Superior temporal gyrus (tissue), 1 donor: ENCODE results near the gene PTAFR.

Experiments used
- DNase-seq: peaks from one replicate; pipeline ENCODE4 v3.0.0-alpha.2; 2016; ENCODE audit errors: extremely low spot score

The PTAFR gene

DNA sequence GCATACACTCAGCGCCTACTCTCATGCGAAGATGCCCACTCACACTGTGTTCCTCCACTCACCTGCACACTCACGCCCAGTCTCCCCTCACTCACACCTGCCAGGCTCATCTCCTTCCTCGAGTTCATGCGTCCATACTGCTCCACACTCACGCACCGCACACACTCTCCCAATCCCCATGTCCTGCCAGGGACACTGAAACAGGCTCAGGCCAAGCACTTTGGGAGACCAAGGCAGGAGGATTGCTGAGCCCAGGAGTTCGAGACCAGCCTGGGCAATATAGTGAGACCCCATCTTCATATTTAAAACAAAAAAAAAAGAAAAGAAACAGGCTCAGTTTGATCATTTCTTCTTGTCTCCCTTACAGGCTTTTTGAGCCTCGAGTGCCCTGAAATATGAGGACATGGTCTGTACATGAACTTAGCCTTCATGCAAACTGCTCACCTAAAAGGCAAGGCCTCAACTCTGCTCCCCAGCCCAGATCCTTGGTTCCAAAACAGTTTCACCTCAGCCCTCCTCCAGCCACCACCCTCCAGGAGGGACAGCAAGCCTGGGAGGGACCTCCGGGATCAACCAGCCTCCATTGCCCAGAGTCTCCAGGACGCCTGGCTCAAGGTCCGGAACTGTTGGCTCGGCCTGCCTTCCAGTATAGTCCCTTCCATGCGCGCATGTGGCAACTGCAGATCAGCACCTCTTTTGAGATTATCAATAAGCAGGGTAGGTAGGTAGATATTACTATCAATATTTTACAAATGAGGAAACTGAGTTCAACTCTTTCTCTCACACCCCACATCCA, 2.4 kb upstream of the PTAFR start:
- no peak for DNase-seq

DNA sequence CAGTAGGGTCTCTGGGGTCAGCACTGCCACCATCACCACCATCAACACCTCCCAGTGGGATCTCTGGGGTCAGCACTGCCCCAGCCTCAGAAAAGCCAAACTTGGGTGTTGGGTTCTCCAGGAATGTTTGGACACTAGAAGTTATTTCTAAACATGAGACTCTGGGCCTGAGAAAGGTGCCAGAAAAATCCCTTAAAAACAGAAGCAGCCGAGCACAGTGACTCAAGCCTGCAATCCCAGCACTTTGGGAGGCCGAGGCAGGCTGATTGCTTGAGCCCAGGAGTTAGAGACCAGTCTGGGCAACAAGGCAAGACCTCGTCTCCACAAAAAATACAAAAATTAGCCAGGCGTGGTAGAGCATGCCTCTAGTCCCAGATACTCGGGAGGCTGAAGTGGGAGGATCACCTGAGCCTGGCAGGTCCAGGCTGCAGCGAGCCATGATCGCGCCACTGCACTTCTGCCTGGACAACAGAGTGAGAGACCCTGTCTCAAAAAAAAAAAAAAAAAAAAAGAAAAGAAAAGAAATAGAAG, 470 bp downstream of the PTAFR start:
- DNase-seq: no peak

DNA sequence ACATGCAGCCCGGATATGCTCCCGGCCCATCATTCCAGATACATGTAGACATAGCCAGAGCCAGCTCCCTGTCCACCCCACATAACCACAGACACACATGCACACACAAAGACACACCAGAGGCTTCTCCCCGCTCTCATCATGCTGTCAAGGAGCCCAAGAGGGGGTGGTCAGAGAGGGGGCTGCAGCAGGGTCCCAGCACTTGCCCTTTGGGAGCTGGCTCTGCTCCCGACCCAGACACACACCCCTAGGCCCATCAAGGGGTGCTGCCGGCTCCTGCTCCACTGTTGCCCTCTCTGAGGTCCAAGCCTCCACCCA, 2.6 kb downstream of the PTAFR start:
- DNase-seq: no peak

DNA sequence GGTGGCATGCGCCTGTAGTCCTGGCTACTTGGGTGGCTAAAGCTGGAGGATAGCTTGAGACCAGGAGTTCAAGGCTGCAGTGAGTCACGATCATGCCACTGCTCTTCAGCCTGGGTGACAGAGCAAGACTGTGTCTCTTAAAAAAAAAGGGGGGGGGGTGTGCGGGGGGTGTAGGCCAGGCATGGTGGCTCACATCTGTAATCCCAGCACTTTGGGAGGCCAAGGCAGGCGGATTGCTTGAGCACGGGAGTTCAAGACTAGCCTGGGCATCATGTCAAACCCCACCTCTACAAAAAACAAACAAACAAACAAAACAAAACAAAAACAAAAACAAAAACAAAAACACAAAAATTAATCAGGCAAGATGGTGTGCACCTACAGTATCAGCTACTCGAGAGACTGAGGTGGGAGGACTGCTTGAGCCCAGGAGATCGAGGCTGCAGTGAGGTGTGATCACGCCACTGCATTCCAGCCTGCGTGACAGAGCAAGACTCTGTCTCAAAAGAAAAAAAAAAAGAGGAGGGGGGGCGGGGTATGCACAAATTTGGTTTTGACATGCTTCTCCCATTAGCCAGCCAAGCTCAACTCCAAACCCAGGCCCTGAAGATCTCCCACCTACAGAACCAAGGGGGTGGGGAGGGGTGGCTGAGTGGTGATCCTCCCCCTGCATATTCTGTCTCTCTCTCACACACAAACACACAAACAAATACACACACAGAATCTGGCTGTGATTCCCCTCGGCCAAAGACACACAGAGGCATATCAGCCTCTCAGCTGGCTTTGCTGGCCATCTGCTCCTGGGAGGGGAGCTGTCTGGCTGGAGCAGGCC, 3.1 kb downstream of the PTAFR start:
- peak; percentile 73 for DNase-seq

DNA sequence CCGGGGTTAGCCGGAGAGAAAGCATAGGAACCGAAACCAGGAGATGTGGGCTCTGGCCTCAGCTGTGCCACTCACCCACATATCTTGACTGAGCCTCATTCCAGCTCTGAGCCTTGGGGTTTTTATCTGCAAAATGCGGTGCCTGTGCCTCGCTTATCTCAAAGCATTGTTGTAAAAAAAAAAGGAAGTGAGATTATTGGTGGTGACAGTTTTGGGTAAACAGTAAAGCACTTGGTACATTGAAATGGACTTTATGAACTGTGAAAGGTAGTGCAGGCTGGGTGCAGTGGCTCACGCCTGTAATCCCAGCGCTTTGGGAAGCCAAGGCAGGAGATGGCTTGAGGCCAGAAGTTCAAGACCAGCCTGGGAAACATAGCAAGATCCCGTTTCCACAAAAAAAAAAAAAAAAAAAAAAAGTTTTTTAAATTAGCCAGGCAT, 3.8 kb downstream of the PTAFR start:
- peak; percentile 47 for DNase-seq

DNA sequence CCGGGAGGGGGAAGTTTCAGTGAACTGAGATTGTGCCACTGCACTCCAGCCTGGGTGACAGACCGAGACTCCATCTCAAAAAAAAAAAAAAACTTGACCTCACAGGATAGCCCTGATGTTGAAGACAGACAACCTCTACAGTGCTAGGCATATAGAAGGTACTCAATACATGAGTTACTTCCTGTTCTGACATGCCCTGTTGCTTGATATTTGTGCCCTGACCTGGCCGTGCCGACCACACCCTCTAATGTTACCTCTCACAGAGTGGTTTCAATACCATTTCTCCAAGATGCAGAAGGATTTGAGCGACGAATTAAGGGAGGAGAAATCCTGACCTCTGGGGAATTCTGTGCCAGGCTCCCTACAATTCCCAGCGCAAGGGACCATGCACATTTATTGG, 5.2 kb downstream of the PTAFR start:
- no peak for DNase-seq

DNA sequence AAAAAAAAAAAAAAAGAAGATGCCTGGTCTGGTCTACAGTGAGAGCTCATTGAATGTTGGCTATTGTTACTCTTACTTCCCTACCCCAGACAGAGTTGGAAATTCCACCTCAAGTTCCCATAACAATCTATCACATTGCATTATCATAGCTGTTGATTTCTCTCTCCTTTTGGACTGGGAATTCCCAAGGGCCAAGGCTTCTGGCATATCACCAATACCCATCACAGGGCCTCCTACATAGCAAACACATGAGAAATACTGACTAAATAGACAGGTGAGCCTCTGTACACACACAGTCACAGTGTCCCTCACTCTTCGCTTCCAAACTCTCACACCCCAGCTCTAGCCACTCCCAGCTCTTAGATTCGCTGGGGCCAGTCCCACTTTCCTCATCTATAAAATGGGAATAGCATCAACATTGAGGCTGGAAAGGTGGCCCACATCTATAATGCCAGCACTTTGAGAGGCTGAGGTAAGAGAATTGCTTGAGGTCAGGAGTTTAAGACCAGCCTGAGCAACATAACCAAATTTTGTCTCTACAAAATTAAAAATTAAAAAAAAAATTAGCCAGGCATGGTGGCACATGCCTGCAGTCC, 6.4 kb downstream of the PTAFR start:
- no peak for DNase-seq

DNA sequence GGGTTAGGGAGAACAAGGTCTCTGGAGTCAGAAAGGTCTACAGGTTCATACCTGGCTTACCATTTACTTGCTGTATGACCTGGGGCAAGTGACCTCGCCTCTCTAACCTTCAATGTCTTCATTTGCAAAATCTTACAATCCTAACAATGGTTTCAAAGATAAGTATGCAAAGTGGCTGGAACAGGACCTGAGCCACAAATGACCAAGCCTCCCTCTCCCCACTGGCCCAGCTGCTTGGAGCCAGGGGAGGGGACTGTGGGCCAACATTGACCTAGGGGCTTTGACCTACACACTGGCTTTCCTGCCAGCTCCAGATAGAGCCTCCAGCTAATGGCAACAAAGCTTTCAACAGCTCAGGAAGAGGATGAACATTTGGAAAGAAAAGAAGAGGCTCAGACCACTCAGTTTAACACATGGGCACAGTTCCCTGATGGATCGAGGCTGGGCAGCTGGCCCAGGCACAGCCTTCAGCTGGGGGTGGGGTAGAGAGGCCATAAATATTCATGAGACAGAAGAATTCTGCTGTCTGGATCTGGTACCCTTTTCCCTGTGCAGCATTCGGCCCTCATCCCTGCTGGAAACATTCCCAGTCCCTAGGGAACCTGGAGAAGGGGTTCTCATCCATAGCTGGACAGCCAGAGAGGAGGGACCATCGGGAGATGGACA, 12.9 kb downstream of the PTAFR start:
- peak; percentile 91 for DNase-seq

DNA sequence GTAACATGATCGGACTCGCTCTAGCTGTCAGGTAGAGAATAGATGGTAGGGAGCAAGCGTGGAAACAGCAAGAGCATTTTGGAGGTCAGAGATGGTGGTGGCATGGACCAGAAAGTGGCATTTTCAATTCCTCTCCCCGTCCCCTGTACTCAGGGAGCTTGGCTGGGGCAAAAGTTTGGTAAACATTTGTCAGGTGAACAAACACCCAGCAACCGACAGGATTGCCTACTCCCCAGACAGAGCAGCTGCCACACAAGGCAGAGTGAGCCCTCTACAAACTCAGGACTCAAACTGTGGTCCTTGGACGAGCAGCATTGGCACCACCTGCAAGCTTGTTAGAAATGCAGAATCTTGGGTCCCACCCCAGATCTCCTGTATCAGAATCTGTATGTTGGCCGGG, 14.3 kb downstream of the PTAFR start:
- no peak for DNase-seq

DNA sequence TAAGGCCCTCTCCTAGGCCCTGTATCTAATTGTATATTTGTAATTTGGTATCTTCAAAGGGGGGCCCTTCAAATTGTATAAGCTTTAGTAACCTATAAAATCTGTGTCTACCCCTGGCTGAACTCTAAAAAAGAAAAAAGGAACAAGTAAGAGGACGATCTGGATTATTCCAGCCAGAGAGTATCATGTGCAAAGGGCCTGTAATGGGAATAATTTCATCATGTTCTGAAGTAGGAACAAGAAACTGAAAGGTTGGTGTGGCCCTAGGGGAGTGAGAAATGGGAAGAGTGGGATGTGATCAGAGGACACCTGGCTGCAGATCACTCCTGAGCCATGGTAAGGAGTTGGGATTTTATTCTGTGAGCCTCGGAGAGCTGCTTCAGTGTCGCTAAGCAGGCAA, 14.7 kb downstream of the PTAFR start:
- DNase-seq: no peak

DNA sequence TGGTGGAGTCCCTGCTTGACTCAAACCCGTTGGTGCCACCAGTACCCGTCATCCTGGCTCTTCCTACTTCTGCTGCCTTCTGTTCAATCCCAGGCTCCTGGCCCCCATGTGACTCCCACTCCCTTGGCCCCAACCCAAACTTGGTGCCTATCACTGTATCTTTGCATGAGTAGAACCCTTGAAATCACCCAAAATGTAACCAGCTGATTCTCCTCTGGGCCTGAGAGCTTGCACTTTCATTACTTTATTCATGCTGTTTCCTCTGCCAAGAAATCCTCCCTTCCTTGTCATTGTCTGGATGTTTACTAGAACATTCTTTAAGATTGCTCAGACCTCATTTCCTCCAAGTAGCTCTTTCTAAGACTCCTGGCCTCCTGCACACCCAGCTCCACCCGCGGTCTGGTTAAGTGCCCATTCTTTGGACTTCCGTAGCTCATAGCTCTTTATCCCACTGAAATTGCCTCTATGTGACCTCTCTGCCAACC, 15.7 kb downstream of the PTAFR start:
- DNase-seq: no peak

DNA sequence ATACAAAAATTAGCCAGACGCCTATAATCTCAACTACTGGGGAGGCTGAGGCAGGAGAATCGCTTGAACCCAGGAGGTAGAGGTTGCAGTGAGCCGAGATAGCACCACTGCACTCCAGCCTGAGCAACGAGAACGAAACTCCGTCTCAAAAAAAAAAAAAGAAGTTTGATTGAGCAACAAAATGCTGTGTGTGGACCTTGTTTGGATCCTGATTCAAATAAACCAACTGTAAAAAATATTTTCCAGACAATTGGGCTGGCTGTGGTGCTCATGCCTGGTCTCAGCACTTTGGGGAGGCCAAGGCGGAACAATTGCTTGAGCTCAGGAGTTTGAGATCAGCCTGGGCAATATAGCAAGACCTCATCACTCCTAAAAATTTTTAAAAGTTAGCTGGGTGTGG, 16.8 kb downstream of the PTAFR start:
- DNase-seq: no peak

DNA sequence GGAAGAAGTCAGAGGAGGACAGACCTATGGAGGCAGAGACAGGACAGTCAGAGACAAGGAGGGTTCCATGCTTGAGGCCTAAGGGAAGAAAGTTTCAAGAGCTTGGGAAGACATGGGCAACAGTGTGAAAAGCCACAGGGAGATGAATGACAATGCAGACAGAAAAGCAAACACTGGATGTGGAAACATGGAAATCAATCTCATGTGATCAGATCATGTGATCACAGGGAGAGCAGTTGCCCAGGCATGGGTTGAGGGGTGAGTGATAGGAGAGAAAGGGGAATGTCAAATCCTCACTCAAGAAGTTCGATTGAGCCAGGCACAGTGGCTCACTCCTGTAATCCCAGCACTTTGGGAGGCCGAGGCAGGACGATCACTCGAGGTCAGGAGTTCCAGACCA, 17.2 kb downstream of the PTAFR start:
- DNase-seq: no peak

DNA sequence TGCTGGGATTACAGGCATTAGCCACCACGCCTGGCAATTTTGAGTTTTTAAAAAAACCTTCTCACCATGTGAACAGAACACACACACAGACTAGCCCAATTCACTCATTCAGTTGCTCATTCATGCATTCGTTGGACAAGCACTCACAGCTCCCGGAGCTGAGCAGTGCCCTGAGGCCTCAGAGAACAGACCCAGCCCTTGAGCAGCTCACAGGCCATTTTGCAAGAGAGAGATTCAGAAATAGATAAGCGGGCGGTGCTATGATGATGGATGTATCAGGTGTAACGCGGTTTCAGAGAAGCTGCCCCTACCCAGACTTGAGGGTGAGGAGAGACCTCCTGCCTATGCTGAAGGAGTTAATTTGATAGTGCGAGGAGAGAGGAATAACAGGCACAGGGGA, 18.6 kb downstream of the PTAFR start:
- DNase-seq: no peak

DNA sequence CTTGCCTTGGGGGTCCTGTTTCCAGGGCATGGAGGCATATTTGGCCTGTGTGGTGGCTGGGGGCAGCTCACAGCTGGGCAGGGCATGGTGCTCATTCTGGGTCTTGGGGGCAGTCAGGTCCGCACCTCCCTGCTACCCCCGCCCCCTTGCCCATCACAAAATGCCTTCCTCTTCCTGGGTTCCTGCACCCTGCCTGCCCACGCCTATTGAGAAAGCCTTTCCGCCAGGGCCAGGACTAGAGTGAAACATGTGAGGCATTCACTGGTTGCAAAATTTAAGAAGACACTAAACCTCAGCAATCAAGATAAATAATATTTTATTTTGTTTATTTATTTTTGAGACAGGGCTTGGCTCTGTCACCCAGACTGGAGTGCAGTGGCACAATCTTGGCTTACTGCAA, 19.7 kb downstream of the PTAFR start:
- no peak for DNase-seq

DNA sequence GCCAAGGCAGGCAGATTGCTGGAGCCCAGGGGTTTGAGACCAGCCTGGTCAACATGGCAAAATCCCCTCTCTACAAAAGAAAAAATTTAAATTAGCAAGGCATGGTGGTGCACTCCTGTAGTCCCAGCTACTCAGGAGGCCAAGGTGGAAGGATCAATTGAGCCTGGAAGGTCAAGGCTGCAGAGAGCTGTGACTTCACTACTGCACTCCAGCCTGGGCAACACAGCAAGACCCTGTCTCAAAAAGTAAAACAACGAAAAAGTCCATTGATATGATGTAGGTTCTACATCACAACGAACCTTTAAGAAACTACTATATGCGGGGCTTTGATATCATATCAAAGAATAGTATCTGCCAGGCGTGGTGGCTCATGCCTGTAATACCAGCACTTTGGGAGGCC, 20.9 kb downstream of the PTAFR start:
- no peak for DNase-seq

DNA sequence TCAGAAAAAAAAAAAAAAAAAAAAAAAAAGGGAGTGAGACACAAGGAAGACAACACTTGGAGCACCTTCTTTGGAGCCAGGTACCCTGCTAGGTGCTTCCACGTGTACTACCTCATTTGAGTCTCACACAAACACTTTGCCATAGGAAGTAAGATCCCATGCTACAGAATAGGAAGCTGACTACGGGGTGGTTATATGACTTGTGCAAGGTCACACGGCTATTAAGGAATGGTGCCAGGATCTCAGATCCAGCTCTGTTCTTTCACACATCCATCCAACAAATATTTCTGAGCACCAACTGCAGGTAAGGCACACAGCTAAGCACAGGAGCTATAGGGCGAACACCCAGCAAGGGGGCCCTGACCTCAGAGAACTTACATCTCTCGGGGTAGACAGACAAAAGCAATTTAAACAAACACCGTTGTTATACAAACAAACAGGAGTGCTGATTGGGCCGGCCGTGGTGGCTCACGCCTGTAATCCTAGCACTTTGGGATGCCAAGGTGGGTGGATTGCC, 22.4 kb downstream of the PTAFR start:
- no peak for DNase-seq

DNA sequence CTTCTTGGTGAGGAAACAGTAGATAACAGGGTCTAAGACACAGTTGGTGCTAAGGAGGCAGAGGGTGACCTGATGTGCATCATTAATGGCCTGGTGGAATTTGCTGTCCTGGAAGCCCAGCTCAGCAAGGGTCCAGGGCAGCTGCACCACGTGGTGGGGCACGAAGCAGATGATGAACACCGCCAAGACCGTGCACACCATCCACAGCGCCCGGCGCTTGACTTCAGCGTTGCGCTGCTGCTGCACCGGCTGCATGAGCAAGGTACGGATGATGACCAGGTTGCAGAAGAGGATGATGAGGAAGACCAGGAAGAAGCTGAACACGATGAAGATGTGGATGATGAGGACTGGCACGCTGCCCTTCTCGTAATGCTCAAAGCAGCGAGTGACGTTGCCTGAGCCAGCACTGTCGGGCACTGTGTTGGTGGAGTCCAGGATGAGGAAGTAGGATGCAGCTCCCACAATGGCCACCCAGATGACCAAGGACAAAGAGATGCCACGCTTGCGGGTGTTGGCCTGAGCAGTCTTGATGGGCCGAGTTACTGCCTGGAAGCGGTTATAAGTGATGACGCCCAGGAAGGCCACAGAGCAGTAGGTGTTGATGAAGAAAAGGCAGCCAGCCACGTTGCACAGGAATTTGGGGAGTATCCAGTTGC, 26.2 kb downstream of the PTAFR start:
- no peak for DNase-seq

DNA sequence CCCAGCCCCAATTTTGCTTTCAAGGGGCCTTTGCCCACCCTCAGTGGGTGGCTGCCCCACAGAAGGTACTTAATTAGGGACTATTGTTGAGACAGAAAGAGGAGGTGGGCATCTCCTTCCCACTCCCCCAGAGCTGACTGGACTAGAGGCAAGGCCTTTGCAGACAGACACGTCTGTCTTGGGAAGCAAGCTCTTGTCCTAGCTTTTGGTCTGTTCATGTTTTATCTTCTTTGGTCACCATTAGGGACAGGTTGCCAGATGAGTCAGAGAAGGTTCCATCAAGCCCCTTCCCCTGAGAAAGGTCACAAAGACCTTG, 27.7 kb downstream of the PTAFR start:
- DNase-seq: no peak

DNA sequence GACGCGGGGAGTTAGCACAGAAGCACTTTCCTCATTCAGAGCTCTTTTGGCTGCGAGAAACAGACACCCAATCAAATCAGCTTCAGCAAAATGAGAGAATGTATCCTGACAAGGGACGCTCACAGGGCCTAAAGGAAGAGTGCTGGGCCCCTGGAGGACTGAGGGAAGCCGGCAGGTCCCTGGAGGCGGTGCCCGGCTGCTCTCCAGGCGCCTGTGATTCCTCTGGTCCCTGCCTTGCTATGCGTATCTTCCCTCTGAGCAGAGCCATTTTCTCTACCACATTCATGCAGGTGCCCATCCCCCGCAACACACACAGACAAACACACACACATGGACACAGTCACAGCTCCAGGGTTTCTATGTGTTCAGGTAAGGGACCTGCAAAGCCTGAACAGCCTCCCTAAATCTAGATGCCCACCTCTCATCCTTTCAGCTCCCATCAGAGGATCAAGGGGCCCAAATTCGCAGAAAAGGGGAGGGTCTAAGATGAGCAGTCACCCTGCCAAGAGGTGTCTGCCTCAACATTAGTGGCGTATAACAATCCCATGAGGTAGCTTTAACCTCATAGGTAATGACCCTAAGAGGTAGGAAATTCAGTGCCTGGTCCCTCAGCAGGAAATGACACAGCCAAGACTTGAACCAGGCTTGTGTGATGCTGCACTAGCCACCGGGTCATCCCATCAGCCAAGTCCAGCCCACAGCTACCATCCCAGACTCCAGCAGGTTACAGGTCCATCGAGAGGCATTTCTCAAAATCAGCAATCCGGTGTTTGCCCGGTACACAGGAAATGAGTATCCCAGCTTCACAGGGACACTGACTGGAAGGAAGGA, 29.0 kb downstream of the PTAFR start:
- DNase-seq: no peak

DNA sequence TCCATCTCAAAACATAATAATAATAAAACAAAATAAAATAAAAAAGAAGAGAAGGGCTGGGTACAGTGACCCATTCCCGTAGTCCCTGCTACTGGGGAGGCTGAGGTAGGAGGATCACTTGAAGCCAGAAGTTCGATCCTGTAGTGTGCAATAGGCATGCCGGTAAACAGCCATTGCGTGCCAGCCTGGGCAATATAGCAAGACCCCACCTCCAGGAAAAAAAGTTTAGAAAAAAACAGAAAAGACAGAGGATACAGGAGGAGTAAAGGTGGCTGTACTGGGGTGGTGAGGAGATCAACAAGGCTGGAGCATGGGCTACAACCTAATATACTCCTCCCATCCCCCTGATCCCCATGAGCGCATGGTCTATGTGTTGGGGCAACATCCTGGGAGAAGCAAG, 30.8 kb downstream of the PTAFR start:
- no peak for DNase-seq
